ENCODE data around the gene JAG1. TPM values are rescaled to one million over a fixed set of nuclear protein-coding genes. Genes with fewer than 3 reads are reported as not detected.

JAG1 gene
- total and polyA plus RNA-seq, 4 donors, result 22.4 to 226 (median 150) TPM

GRCh38 chr20:10661261-10661660 is 12.5 kb downstream of the JAG1 start:
- DNase-seq, result no peak
- Histone ChIP-seq H3K36me3 (ENCODE audit: control insufficient read depth in 1 of 2, insufficient read depth in 2 of 2, low read length in 1 of 2) (peaks cover 0 to 16% of the 10 kb centered on the region in 2 donors), H3K27ac (ENCODE audit: low read depth in 1 of 2, low read length in 2 of 2) (peak overlapping the region; percentile 46 to 97), H3K9me3 (ENCODE audit: control insufficient read depth, low read length) (no peaks in the 10 kb centered on the region), H3K4me1 (ENCODE audit: control insufficient read depth in 1 of 2, insufficient read depth in 2 of 2, low read length in 2 of 2) (peaks cover 6 to 22% of the 10 kb centered on the region in 2 donors), H3K4me3 (ENCODE audit: low read length in 2 of 2) (no peak overlapping the region), H3K27me3 (ENCODE audit: control insufficient read depth in 1 of 2, insufficient read depth in 2 of 2, low read length in 1 of 2) (no peaks in the 10 kb centered on the region)
- no peak for ATAC-seq (ENCODE audit: low FRiP score)
- 10 to 11% methylated on average over 4 of the region's 4 CpGs for WGBS, 2 donors
- intact Hi-C loops (cut with DNase I), result loop anchor here in 1 of 2 donors (5.0 kb wide), 1 partner anchor 54 kb away; no protein-coding TSS in a partner anchor

GRCh38 chr20:10660661-10661060 is 13.1 kb downstream of the JAG1 start:
- no peaks in the 10 kb centered on the region for H3K9me3 ChIP-seq (ENCODE audit: control insufficient read depth, low read length)
- no peak for ATAC-seq (ENCODE audit: low FRiP score)
- H3K27ac ChIP-seq (ENCODE audit: low read depth in 1 of 2, low read length in 2 of 2), result peak overlapping the region; percentile 46 to 58
- intact Hi-C loops (cut with DNase I), result loop anchor here in 1 of 2 donors (5.0 kb wide), 1 partner anchor 53 kb away; no protein-coding TSS in a partner anchor
- 5 to 6% methylated on average over 11 of the region's 11 CpGs for WGBS, 2 donors
- no peaks in the 10 kb centered on the region for H3K27me3 ChIP-seq (ENCODE audit: control insufficient read depth in 1 of 2, insufficient read depth in 2 of 2, low read length in 1 of 2)
- no peak overlapping the region for H3K4me3 ChIP-seq (ENCODE audit: low read length in 2 of 2)
- H3K36me3 ChIP-seq (ENCODE audit: control insufficient read depth in 1 of 2, insufficient read depth in 2 of 2, low read length in 1 of 2), result peaks cover 0 to 17% of the 10 kb centered on the region in 2 donors
- peaks cover 4 to 22% of the 10 kb centered on the region in 2 donors for H3K4me1 ChIP-seq (ENCODE audit: control insufficient read depth in 1 of 2, insufficient read depth in 2 of 2, low read length in 2 of 2)
- DNase-seq, result no peak

- WGBS, 2 donors, result 15 to 32% methylated on average over 12 of the region's 12 CpGs
- H3K4me3 ChIP-seq (ENCODE audit: low read length in 2 of 2), result no peak overlapping the region
- H3K27ac ChIP-seq (ENCODE audit: low read depth in 1 of 2, low read length in 2 of 2), result peak overlapping the region; percentile 46 to 58
Measured at GRCh38 chr20:10659651-10660601, 13.9 kb downstream of the JAG1 start.

GRCh38 chr20:10658876-10659632 is 14.7 kb downstream of the JAG1 start:
- WGBS, 2 donors, result 4 to 8% methylated on average over 5 of the region's 5 CpGs

More at GRCh38 chr20:10659651-10660601, 13.9 kb downstream of the JAG1 start:
- Histone ChIP-seq H3K4me1 (ENCODE audit: control insufficient read depth in 1 of 2, insufficient read depth in 2 of 2, low read length in 2 of 2) (peaks cover 4 to 22% of the 10 kb centered on the region in 2 donors), H3K9me3 (ENCODE audit: control insufficient read depth, low read length) (no peaks in the 10 kb centered on the region), H3K36me3 (ENCODE audit: control insufficient read depth in 1 of 2, insufficient read depth in 2 of 2, low read length in 1 of 2) (peaks cover 0 to 18% of the 10 kb centered on the region in 2 donors), H3K27me3 (ENCODE audit: control insufficient read depth in 1 of 2, insufficient read depth in 2 of 2, low read length in 1 of 2) (no peaks in the 10 kb centered on the region)
- DNase-seq (no peak), ATAC-seq (ENCODE audit: low FRiP score) (no peak)
- intact Hi-C loops (cut with DNase I), result loop anchor here (5.0 to 10.0 kb wide), 2 partner anchors 53 to 65 kb away; no protein-coding TSS in a partner anchor

GRCh38 chr20:10658051-10658823 is 15.6 kb downstream of the JAG1 start:
- Histone ChIP-seq H3K9me3 (ENCODE audit: control insufficient read depth, low read length) (no peaks in the 10 kb centered on the region), H3K36me3 (ENCODE audit: control insufficient read depth in 1 of 2, insufficient read depth in 2 of 2, low read length in 1 of 2) (peaks cover 0 to 20% of the 10 kb centered on the region in 2 donors), H3K4me1 (ENCODE audit: control insufficient read depth in 1 of 2, insufficient read depth in 2 of 2, low read length in 2 of 2) (peaks cover 6 to 11% of the 10 kb centered on the region in 2 donors), H3K27ac (ENCODE audit: low read depth in 1 of 2, low read length in 2 of 2) (peak overlapping the region; percentile 18 to 88), H3K4me3 (ENCODE audit: low read length in 2 of 2) (no peak overlapping the region), H3K27me3 (ENCODE audit: control insufficient read depth in 1 of 2, insufficient read depth in 2 of 2, low read length in 1 of 2) (no peaks in the 10 kb centered on the region)
- WGBS, 2 donors, result 17 to 27% methylated on average over 13 of the region's 13 CpGs
- DNase-seq, result no peak
- ATAC-seq (ENCODE audit: low FRiP score), result no peak
- intact Hi-C loops (cut with DNase I), result loop anchor here in 1 of 2 donors (10.0 kb wide), 1 partner anchor 63 kb away; no protein-coding TSS in a partner anchor

More at GRCh38 chr20:10658876-10659632, 14.7 kb downstream of the JAG1 start:
- DNase-seq, result no peak
- Histone ChIP-seq H3K4me1 (ENCODE audit: control insufficient read depth in 1 of 2, insufficient read depth in 2 of 2, low read length in 2 of 2) (peaks cover 6 to 18% of the 10 kb centered on the region in 2 donors), H3K36me3 (ENCODE audit: control insufficient read depth in 1 of 2, insufficient read depth in 2 of 2, low read length in 1 of 2) (peaks cover 0 to 20% of the 10 kb centered on the region in 2 donors), H3K4me3 (ENCODE audit: low read length in 2 of 2) (no peak overlapping the region), H3K27ac (ENCODE audit: low read depth in 1 of 2, low read length in 2 of 2) (peak overlapping the region; percentile 46 to 55), H3K27me3 (ENCODE audit: control insufficient read depth in 1 of 2, insufficient read depth in 2 of 2, low read length in 1 of 2) (no peaks in the 10 kb centered on the region), H3K9me3 (ENCODE audit: control insufficient read depth, low read length) (no peaks in the 10 kb centered on the region)
- ATAC-seq (ENCODE audit: low FRiP score), result no peak
- intact Hi-C loops (cut with DNase I), result loop anchor here in 1 of 2 donors (10.0 kb wide), 1 partner anchor 64 kb away; no protein-coding TSS in a partner anchor

GRCh38 chr20:10657453-10657852 is 16.3 kb downstream of the JAG1 start:
- DNase-seq (no peak), ATAC-seq (ENCODE audit: low FRiP score) (no peak)
- 13 to 19% methylated on average over 1 of the region's 1 CpG for WGBS, 2 donors
- intact Hi-C loops (cut with DNase I), result loop anchor here in 1 of 2 donors (10.0 kb wide), 1 partner anchor 63 kb away; no protein-coding TSS in a partner anchor
- Histone ChIP-seq H3K27ac (ENCODE audit: low read depth in 1 of 2, low read length in 2 of 2) (peak overlapping the region; percentile 18 to 88), H3K4me3 (ENCODE audit: low read length in 2 of 2) (no peak overlapping the region), H3K27me3 (ENCODE audit: control insufficient read depth in 1 of 2, insufficient read depth in 2 of 2, low read length in 1 of 2) (no peaks in the 10 kb centered on the region), H3K36me3 (ENCODE audit: control insufficient read depth in 1 of 2, insufficient read depth in 2 of 2, low read length in 1 of 2) (peaks cover 0 to 17% of the 10 kb centered on the region in 2 donors), H3K4me1 (ENCODE audit: control insufficient read depth in 1 of 2, insufficient read depth in 2 of 2, low read length in 2 of 2) (peaks cover 6 to 11% of the 10 kb centered on the region in 2 donors), H3K9me3 (ENCODE audit: control insufficient read depth, low read length) (no peaks in the 10 kb centered on the region)

GRCh38 chr20:10655720-10656669 is 17.8 kb downstream of the JAG1 start:
- Histone ChIP-seq H3K4me3 (ENCODE audit: low read length in 2 of 2) (no peak overlapping the region), H3K9me3 (ENCODE audit: control insufficient read depth, low read length) (no peaks in the 10 kb centered on the region), H3K27me3 (ENCODE audit: control insufficient read depth in 1 of 2, insufficient read depth in 2 of 2, low read length in 1 of 2) (no peaks in the 10 kb centered on the region), H3K4me1 (ENCODE audit: control insufficient read depth in 1 of 2, insufficient read depth in 2 of 2, low read length in 2 of 2) (peaks cover 7 to 11% of the 10 kb centered on the region in 2 donors), H3K27ac (ENCODE audit: low read depth in 1 of 2, low read length in 2 of 2) (peak overlapping the region; percentile 79 to 95), H3K36me3 (ENCODE audit: control insufficient read depth in 1 of 2, insufficient read depth in 2 of 2, low read length in 1 of 2) (peaks cover 0 to 16% of the 10 kb centered on the region in 2 donors)
- ATAC-seq (ENCODE audit: low FRiP score) (no peak), DNase-seq (no peak)
- 10 to 16% methylated on average over 15 of the region's 15 CpGs for WGBS, 2 donors
- intact Hi-C loops (cut with DNase I), result loop anchor here in 1 of 2 donors (10.0 kb wide), 1 partner anchor 61 kb away; no protein-coding TSS in a partner anchor
